Right ventricle myocardium inferior (tissue), 1 donor: Measurements from ENCODE around the gene LEMD1. TPM values are rescaled to one million over a fixed set of nuclear protein-coding genes. Genes with fewer than 3 reads are reported as not detected.
A peak's percentile ranks its signal among the peaks of the same experiment; 100 is the strongest.

ENCODE experiments used
- ATAC-seq: fragments of 200-7000 bp; cut with Tn5 transposase; one replicate; pipeline ENCODE4 v1.9.1; 2020; ENCODE audit warnings: mild to moderate bottlenecking, moderate library complexity
- DNase-seq: peaks from one replicate; pipeline ENCODE4 v3.0.0; 2021; ENCODE audit errors: missing footprints
- intact Hi-C: fragments of 100-400 bp; cut with DNase I; formaldehyde crosslinking; loops from one replicate; pipeline ENCODE4 v1.11.0; 2022
- microRNA-seq: library from miRNA; unstranded; fragments of <30 nt; microRNA quantifications from one replicate; pipeline ENCODE4 v1.2.0, GENCODE V29; 2020
- total RNA-seq: library from RNA; stranded (reverse); fragmentation: NEBNext Ultra II Directional; extraction: Animal tissue kit (Norgen Biotek cat#: 25700); gene quantifications from one replicate; pipeline ENCODE4 v1.2.1, GENCODE V29; 2021
- donor health status: DM: no; HTN: yes; CAD: no; lungs with severe emphysema.

The LEMD1 gene
- total RNA-seq, 1 donor from 2014 or later: not detected

DNA sequence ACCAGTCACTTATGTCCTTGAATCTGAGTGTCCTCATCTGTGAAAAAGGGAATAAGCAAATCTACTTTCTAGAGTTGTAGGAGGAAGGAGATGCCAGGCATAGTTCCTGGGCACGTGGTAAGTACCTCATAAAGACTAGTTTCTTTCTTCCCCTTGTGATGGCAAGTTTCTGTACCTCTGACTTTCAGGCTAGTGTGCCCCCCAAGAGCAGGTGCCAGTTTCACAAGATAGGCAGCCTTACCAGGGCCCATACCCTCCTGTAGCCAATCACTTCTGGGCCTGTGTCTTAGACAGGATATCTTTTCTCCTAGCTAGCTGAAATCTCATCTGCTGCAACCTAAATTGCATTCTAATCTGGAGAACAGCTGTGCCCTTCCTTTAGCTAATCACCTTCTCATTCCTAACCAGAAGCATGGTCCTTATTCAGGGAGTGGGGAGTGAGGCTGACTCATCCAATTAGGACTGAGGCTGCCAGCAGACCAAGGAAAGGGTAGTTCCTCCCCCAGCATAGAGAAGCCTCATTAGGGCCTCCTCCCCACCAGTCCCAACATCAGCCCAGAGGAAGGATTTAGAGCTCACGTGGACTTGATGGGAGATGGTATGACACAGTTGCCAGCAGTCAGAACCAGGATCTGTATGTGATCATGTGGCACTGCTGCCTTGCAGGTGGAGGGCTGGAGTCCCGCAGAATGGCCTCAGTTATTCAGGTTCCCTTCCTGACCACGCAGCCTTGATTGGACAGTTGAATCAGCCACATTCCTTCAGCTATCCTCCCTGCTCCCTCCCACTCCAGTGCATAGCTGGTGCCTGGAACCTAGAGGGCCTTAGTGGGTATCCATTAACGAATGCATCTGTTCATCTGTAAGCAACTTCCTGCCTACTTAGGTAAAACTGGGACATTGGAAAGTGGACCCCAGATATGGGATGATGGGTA, 73.0 kb downstream of the LEMD1 start:
- ATAC-seq: no peak
- DNase-seq: no peak

DNA sequence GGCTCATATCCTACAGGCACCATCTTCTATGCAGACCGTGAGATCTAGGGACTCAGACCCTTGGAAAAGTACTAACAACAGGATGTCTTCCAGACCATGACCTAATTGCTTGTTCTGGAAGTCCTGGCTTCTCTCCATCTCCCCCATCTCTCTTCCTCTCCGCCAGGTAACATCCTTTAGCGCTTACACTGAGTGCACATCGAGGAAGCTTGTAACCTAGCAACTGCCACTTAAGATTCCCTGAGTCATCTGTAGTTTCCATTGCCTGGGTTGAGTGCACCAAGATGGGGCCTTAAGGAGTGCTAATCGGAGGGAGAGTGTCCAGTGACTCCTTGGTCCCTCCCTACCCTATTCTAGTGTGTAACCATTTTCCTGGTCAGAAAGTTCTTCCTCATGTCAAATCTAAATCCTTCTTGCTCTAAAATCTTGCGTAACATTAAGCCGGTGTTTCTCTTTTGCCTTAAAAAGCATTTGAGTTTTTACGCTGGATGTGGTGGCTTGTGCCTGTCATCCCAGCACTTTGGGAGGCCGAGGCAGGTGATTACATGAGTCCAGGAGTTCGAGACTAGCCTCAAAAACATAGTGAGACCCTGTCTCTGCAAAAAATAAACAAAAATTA, 74.8 kb downstream of the LEMD1 start:
- intact Hi-C loops: no loop called here

More for the DNA sequence above, 73.0 kb downstream of the LEMD1 start:
- intact Hi-C loops: no loop called here

DNA sequence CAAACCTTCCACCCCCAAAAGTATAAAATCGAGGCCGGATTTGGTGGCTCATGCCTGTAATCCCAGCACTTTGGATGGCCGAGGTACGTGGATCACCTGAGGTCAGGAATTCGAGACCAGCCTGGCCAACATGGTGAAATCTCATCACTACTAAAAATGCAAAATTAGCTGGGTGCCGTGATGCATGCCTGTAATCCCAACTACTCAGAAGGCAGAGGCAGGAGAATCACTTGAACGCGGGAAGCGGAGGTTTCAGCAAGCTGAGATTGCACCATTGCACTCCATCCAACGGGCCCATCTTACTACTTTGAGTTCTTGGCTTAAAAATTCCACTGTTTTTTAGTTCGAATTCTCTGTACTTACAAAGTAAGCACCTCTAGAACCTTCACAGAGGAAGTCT, 76.1 kb downstream of the LEMD1 start:
- intact Hi-C loops: no loop called here
- ATAC-seq (no peak), DNase-seq (no peak)

More for the DNA sequence above, 74.8 kb downstream of the LEMD1 start:
- DNase-seq (no peak), ATAC-seq (no peak)

DNA sequence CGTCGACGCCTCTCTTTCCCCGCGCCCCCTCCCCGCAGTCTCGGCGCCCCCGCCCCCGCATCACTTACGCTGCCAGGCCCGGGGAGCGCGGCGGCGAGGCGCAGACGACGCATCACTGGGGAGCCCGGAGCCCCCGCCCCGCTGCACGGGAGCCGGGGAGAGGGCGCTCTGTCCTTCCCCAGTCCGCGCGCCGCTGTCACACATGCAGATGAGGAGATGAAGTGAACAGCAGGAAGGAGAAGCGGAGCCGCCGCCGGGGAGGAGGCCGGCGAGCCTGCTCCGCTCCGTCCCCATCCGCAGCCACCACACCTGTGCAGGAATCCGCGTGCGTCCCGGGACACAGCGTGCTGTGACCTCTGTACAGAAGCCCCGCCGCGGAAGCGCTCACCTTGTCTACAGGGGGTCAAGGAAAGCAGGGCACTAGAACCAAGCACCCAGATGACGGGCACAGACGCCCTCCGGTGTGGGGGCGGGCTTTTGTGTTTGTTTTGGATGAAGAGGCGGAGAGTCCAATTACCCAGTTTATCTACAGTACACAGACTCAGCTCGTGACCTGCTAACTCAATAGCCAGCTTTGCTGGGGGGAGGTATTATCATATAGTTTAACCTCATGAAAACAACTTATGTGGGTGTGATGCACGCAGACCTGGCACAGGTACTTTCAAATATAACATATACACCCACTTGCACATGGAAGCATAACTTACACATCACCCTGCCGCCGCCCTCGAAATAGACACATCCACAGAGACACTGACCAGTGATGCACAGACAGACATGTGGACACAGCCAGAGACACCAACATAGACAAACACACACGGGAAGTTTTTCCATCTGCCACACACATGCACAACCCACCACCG, 77.6 kb downstream of the LEMD1 start:
- ATAC-seq (peak; percentile 7), DNase-seq (no peak)
- intact Hi-C loops: no loop called here

DNA sequence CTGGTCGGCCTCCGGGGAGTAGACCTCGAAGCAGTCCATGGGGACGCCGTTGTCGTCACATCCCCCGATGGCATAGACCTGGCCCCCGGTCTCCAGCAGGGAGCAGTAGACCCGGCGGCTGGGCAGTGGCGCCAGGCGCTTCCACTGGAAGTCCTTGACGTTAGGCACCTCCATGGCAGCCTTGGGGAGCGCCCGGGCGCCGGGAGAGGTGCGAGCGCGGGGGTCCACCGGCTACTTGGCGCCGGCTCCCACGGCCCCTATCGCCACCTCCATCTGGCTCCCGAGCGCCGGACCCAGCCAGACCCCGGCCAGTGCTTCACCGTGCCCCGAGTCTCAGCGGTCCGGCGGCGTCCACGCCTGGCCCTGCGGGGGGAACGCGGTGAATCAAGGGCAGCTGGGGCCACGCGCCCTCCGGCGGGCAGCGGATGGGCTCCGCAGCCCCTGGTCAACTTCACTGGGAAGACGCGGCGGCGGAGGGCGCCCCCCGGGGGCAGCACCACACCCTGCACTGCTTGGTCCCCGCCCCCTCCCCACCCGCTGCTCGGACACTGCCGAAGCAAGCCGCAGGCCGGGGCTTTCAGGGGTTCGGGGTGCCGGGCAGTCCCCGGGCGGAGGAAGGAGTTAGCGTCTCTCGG, 78.3 kb downstream of the LEMD1 start:
- no peak for DNase-seq
- peak; percentile 20 for ATAC-seq
- intact Hi-C loops: no loop called here

DNA sequence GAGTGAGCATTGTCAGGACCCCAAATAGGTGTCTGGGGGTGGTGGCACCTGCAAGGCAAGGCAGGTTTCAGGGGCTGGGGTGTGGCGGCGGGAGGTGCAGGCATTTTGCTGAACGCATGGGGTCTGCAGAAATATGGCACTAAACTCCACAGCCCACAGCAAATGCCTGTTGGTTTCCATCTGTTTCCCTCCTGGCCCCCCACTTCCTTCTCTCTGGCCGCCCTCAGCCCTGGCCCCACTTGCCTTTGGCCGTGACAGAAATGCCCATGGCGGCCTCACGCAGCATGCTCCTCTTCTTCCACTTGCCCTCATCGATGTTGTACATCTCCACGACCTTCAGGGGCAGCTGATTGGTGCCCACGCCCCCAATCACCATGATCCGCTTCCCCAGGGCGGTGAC, 78.9 kb downstream of the LEMD1 start:
- intact Hi-C loops: no loop called here
- no peak for DNase-seq
- ATAC-seq: no peak

DNA sequence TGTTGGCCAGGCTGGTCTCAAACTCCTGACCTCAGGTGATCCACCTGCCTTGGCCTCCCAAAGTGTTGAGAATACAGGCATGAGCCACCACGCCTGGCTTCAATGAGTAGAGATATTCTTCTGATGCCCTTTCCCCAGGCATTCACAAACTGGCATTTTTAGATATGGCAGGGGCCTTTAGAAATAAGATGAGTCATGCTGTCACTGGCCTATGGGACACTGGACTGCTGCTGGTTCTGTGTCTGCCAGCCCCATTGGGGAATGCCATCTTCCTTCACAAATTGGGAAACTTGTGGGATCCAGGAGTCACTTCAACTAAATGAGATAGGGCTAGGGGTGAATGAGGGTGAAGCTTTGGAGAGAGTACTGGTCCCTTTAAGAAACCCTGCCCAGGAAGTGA, 81.2 kb downstream of the LEMD1 start:
- no peak for DNase-seq
- no peak for ATAC-seq
- intact Hi-C loops: no loop called here

DNA sequence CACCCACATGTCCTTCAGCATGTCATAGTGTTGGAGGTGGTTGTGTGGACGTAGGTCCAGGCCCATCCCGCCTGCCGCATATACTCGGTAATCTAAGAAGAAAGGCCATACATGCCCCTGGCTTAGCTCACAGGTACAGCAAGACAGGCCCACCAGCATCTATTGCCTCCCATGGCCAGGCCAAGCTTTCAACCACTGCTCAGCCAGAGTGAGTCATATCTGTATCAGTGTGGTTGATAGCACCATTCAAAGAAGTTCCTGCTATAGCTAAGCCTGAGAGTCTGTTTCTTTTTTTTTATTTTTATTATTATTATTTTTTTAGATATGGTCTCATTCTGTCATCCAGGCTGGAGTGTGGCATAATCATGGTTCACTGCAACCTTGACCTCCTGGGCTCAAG, 82.1 kb downstream of the LEMD1 start:
- DNase-seq: no peak
- no peak for ATAC-seq
- intact Hi-C loops: no loop called here

DNA sequence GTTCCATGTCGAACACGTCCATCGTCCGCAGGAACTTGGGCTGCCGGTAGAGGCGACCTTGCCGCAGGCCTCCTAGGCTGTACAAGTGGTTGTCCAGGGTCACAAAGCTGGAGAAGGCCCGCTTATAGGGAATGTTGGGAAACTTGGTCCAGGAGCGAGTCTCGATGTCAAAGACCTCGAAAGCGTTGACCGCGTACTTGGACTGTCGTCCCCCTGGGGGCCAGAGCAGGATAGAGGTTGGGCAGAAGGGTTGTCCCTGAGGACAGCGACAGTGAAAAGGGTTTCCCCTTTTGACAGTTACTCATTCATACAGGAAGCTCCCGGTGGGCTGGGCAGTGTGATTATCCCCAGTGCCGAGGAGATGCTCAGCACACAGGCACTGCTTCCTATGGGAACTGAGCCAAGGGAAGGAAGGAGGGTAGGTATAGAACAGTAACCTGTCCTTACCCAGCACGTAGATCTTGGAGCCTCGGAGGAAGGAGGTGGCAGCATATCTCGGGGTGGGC, 82.6 kb downstream of the LEMD1 start:
- intact Hi-C loops: no loop called here

DNA sequence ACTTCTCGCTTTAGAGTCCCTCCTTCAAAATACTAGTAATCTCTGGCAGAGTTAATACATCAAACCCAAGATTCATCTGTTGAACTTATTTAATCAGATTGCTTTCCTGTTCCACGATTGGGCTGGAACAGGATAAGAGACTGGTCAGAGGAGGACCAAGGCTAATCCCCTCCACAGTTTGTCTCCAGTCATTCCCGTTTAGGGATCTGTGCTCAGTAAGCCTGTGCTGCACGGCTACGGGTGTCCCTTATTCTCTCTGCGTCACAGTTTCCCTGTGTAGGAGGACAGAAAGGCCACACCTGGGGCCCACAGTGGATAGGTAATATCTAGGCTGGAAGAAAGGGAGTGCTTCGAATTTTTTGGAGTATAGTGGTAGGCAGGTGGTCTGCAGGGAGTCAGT, 83.8 kb downstream of the LEMD1 start:
- intact Hi-C loops: no loop called here
- ATAC-seq (no peak), DNase-seq (no peak)

More for the DNA sequence above, 82.6 kb downstream of the LEMD1 start:
- DNase-seq (no peak), ATAC-seq (no peak)

DNA sequence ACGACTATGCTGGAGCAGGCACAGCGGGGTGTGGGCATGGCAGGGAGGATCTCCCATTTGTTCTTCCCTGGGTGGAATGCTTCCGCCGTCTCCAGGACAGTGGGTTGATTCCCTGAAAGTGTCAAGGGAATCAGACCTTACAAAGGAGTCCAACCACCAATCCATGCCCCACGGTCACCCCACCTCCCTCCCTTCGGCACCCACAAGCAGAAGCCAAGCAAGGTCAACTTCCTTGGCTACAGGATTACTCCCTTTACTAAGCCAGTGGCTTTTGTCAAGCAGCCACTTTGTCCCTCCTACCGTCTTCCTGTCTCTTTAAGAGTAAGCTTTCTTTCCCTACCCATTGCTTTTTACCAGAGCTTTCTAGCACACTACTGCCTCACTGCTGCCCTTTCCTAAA, 84.4 kb downstream of the LEMD1 start:
- intact Hi-C loops: no loop called here
- ATAC-seq: no peak
- no peak for DNase-seq

DNA sequence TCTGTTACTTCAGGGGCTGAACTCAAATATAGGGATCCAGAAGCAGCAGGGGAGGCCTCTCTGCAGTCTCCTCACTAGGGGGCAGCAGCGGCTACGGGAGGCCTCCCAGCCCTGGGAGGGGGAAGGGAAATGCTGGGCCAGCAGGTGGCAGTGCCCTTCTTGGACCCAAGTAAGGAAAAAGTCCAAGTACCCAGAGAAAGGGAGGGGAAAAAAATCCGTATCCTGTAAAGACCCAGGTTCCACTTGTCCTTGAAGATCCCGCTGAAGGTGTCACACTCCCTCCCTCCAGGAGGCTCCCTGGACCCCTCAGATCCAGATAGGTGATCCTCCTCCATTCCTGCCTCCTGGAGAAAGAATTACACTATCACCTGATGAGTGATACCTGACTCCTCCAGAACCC, 86.2 kb downstream of the LEMD1 start:
- DNase-seq (peak; percentile 85), ATAC-seq (peak; percentile 56)
- intact Hi-C loops: no loop called here

DNA sequence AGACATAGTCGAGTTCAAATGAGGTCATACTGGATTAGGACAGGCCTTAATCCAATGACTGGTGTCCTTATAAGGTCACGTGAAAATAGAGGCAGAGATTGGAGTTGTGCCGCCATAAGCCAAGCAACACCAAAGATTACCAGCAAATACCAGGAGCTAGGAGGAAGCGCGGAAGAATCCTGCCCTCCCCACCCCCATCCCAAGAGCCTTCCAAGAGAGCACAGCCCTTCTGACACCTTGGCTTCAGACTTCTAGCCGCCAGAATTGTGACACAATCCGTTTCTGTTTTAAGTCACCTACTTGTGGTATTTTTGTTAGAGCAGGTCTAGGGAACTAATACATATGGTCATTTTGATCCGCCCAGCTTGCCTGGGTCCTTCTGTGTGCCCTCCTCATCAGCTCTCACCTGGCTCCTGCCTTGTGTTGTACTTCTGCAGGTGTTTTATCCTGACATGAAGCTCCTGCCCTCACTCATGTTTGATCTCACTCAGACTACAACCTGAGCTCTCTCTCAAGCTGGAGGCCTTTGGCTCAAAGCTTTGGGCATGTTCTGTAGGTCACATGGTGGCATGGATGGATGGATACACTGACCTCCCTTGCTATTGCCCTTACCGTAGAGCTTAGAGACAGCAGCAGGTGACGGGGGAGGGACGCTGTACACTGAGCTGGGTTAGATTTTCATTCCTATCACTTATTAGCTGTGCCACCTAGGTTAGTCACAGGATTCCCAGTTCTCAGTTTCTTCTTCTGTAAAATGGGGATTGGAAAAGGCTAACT, 89.7 kb downstream of the LEMD1 start:
- DNase-seq (no peak), ATAC-seq (no peak)
- intact Hi-C loops: no loop called here

Small RNAs within 50 kb of the gene (microRNA-seq; reads per million reads assigned to microRNA genes)
- gene MIR135B: not detected

Other genes with a start within 250 kb of the LEMD1 start
- gene DSTYK, start 210.4 kb downstream of the LEMD1 start, total RNA-seq: 5.2 TPM
- gene TMCC2, start 194.1 kb downstream of the LEMD1 start, total RNA-seq: 1.2 TPM
- gene NUAK2, start 100.3 kb downstream of the LEMD1 start, total RNA-seq: 1.1 TPM
- not detected for gene KLHDC8A, start 65.1 kb downstream of the LEMD1 start, total RNA-seq
- gene BLACAT1, start 34.0 kb upstream of the LEMD1 start, total RNA-seq: not detected
- 180 TPM for gene CDK18, start 82.6 kb upstream of the LEMD1 start, total RNA-seq
- gene ELK4, start 210.0 kb upstream of the LEMD1 start, total RNA-seq: 35.5 TPM